Esophagus squamous epithelium (tissue), 5 donors: ENCODE measurements around the gene UGP2. TPM values are rescaled to one million over a fixed set of nuclear protein-coding genes. Genes with fewer than 3 reads are reported as not detected.

Source experiments
- DNase-seq: peaks from one replicate; lab custom pipeline; 2025; lab: John Stamatoyannopoulos, UW
- H3K27ac ChIP-seq, 4 donors: fragments of 200-600 bp; sonication (generic); one replicate each; pipeline ENCODE4 v1.5.1; 2016 to 2019; ENCODE audit warnings: mild to moderate bottlenecking in 1 of 4
- H3K27me3 ChIP-seq, 4 donors: fragments of 200-600 bp; sonication (generic); 1 replicate in 3 of 4; 2 replicates in 1 of 4; pipeline versions ENCODE4 v1.5.1 to v1.6.0; 2017 to 2021; ENCODE audit warnings: antibody characterized with exemption in 1 of 4
- H3K36me3 ChIP-seq, 3 donors: fragments of 200-600 bp; sonication (generic); one replicate each; pipeline ENCODE4 v1.5.1; 2016 to 2019
- H3K4me1 ChIP-seq, 3 donors: fragments of 200-600 bp; sonication (generic); one replicate each; pipeline ENCODE4 v1.5.1; 2017 to 2019
- H3K4me3 ChIP-seq, 4 donors: fragments of 200-600 bp; sonication (generic); 1 replicate in 3 of 4; 2 replicates in 1 of 4; pipeline ENCODE4 v1.5.1; 2016 to 2019; ENCODE audit warnings: mild to moderate bottlenecking in 2 of 4, moderate library complexity in 1 of 4
- H3K9me3 ChIP-seq, 3 donors: fragments of 200-600 bp; sonication (generic); one replicate each; pipeline ENCODE4 v1.5.1; 2016 to 2019
- POLR2A ChIP-seq, 4 donors: fragments of 450-650 bp; IDR thresholded peaks; one replicate each; pipeline ENCODE4 v1.6.1; 2017; ENCODE audit warnings: antibody characterized with exemption in 4 of 4, mild to moderate bottlenecking in 4 of 4, moderate library complexity in 3 of 4
- WGBS, 2 donors: methylation state at CpG; one replicate each; pipeline ENCODE4 v1.1.5; 2018; 5-methylcytosine and 5-hydroxymethylcytosine counted together
- intact Hi-C: fragments of 100-400 bp; cut with DNase I; formaldehyde crosslinking; loops from one replicate; pipeline ENCODE4 v1.15.0; 2022
- total RNA-seq, 4 donors: library from RNA; depleted of rRNA; stranded (reverse); fragments of >200 nt; gene quantifications; one replicate each; pipeline ENCODE4 v1.1.0, GENCODE V29; 2016
- TF ChIP-seq, protein P1 (sequence below), 6 experiments: fragments of 450-650 bp in 4 of 6; fragments of 200-600 bp in 2 of 6; sonication (generic) in 2 of 6; IDR thresholded peaks; one replicate each; pipeline ENCODE4 v1.5.1; 2016 to 2019; ENCODE audit warnings: antibody characterized with exemption in 6 of 6, mild to moderate bottlenecking in 4 of 6, moderate library complexity in 4 of 6
- donor health status: DM: yes; HTN: yes; CAD: no.

The UGP2 gene
- total RNA-seq, 4 donors from 2014 or later, result 70.1 to 110 (median 99.5) TPM

GRCh38 chr2:63849381-63850203, 7.9 kb downstream of the UGP2 start:
- Histone ChIP-seq H3K36me3 (no peaks in the 10 kb centered on the region), H3K27me3 (no peaks in the 10 kb centered on the region), H3K4me1 (peaks cover 0 to 88% (median 15%) of the 10 kb centered on the region in 3 donors), H3K27ac (no peak overlapping the region), H3K9me3 (no peaks in the 10 kb centered on the region), H3K4me3 (no peak overlapping the region)
- no peak for DNase-seq
- TF ChIP-seq, protein P1, sequence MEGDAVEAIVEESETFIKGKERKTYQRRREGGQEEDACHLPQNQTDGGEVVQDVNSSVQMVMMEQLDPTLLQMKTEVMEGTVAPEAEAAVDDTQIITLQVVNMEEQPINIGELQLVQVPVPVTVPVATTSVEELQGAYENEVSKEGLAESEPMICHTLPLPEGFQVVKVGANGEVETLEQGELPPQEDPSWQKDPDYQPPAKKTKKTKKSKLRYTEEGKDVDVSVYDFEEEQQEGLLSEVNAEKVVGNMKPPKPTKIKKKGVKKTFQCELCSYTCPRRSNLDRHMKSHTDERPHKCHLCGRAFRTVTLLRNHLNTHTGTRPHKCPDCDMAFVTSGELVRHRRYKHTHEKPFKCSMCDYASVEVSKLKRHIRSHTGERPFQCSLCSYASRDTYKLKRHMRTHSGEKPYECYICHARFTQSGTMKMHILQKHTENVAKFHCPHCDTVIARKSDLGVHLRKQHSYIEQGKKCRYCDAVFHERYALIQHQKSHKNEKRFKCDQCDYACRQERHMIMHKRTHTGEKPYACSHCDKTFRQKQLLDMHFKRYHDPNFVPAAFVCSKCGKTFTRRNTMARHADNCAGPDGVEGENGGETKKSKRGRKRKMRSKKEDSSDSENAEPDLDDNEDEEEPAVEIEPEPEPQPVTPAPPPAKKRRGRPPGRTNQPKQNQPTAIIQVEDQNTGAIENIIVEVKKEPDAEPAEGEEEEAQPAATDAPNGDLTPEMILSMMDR (IDR thresholded peaks at IDR 0.05), result no peak
- TF ChIP-seq POLR2A (IDR thresholded peaks at IDR 0.05), result no peak
- 59 to 69% methylated on average over 7 of the region's 7 CpGs for WGBS, 2 donors
- intact Hi-C loops, result no loop called here

DNA sequence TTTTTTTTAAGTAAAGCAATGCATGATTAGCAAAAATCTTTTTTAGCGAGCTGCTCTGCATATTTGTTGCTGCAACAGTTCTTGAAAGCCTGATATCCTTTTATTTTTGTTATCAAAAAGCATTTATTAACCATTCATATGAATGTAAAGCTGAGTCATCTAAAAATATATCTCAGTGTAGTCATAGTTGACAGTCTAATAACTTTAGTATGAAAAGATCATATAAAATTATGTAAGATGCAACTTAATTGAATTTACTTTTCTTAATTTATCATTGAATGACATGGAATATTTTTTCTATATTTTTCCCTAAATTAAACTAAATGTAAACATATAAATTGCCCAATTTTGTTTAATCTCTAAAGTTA, 8.5 kb downstream of the UGP2 start:
- Histone ChIP-seq H3K9me3 (no peaks in the 10 kb centered on the region), H3K4me1 (peaks cover 0 to 88% (median 13%) of the 10 kb centered on the region in 3 donors), H3K36me3 (no peaks in the 10 kb centered on the region), H3K27me3 (no peaks in the 10 kb centered on the region), H3K27ac (no peak overlapping the region), H3K4me3 (no peak overlapping the region)
- no peak for DNase-seq
- intact Hi-C loops, result no loop called here
- WGBS, 2 donors, result 50 to 72% methylated on average over 1 of the region's 1 CpG
- TF ChIP-seq POLR2A (IDR thresholded peaks at IDR 0.05), result no peak
- TF ChIP-seq, protein P1 (IDR thresholded peaks at IDR 0.05), result no peak

GRCh38 chr2:63850649-63851048, 9.0 kb downstream of the UGP2 start:
- no peak for DNase-seq
- intact Hi-C loops, result no loop called here
- Histone ChIP-seq H3K4me3 (no peak overlapping the region), H3K27ac (no peak overlapping the region), H3K9me3 (no peaks in the 10 kb centered on the region), H3K27me3 (no peaks in the 10 kb centered on the region), H3K36me3 (peaks cover 0 to under 1% (median 0%) of the 10 kb centered on the region in 3 donors), H3K4me1 (peaks cover 0 to 84% (median 13%) of the 10 kb centered on the region in 3 donors)
- no peak for TF ChIP-seq POLR2A (IDR thresholded peaks at IDR 0.05)
- TF ChIP-seq, protein P1 (IDR thresholded peaks at IDR 0.05), result no peak

- intact Hi-C loops, result no loop called here
- H3K27ac ChIP-seq, result no peak overlapping the region
- TF ChIP-seq, protein P1 (IDR thresholded peaks at IDR 0.05), result no peak
- no peak for TF ChIP-seq POLR2A (IDR thresholded peaks at IDR 0.05)
- no peaks in the 10 kb centered on the region for H3K27me3 ChIP-seq
- peaks cover 0 to 75% (median 4%) of the 10 kb centered on the region in 3 donors for H3K4me1 ChIP-seq
- no peak overlapping the region for H3K4me3 ChIP-seq
- no peaks in the 10 kb centered on the region for H3K9me3 ChIP-seq
- 85 to 91% methylated on average over 1 of the region's 1 CpG for WGBS, 2 donors
- DNase-seq, result no peak
- peaks cover 0 to 12% (median 0%) of the 10 kb centered on the region in 3 donors for H3K36me3 ChIP-seq
These were observed 10.1 kb downstream of the UGP2 start for GRCh38 chr2:63851691-63852311.
